AG04450 (cell line): Measurements from ENCODE around the gene UNC5A. TPM values are rescaled to one million over a fixed set of nuclear protein-coding genes. Genes with fewer than 3 reads are reported as not detected.

ENCODE experiments used
- CTCF ChIA-PET: fragments of 300-600, 350-600 bp; formaldehyde crosslinking; extraction: SDS; loops from one replicate; lab custom pipeline; 2022; ENCODE audit warnings: antibody characterized with exemption, inconsistent platforms; lab: Charles Lee
- POLR2A ChIA-PET: fragments of 350-600 bp; formaldehyde crosslinking; extraction: SDS; loops from one replicate; lab custom pipeline; 2021; ENCODE audit warnings: antibody characterized with exemption, inconsistent platforms; lab: Yijun Ruan, JAX
- DNase-seq: peaks from one replicate; pipeline ENCODE4 v3.0.0-alpha.2; 2011; ENCODE audit warnings: low read depth, low spot score
- H3K27ac ChIP-seq: one replicate; pipeline ENCODE4 v1.5.1; 2012; ENCODE audit warnings: low read depth, low read length, control low read depth
- H3K27me3 ChIP-seq: one replicate; pipeline ENCODE4 v1.6.0; 2012; ENCODE audit warnings: low read length; ENCODE audit not compliant: control insufficient read depth, insufficient read depth
- H3K4me3 ChIP-seq: 2 replicates; pipeline ENCODE4 v1.5.1; 2011; ENCODE audit warnings: mild to moderate bottlenecking, low read depth, low read length, control low read depth
- H3K9me3 ChIP-seq: 2 replicates; pipeline ENCODE4 v1.5.1; 2012; ENCODE audit warnings: low read length; ENCODE audit not compliant: control insufficient read depth, insufficient read depth
- polyA plus RNA-seq: library from polyadenylated mRNA; depleted of rRNA; stranded (reverse); fragments of >200 nt; gene quantifications from 2 replicates; pipeline ENCODE4 v1.2.3, GENCODE V29; 2011
- TF ChIP-seq, protein P1 (sequence below): IDR thresholded peaks from 2 replicates; pipeline ENCODE4 v1.5.1; 2011; ENCODE audit warnings: low read depth, low read length, control low read depth, inconsistent platforms

The UNC5A gene
- polyA plus RNA-seq, 1 experiment = not detected

DNA sequence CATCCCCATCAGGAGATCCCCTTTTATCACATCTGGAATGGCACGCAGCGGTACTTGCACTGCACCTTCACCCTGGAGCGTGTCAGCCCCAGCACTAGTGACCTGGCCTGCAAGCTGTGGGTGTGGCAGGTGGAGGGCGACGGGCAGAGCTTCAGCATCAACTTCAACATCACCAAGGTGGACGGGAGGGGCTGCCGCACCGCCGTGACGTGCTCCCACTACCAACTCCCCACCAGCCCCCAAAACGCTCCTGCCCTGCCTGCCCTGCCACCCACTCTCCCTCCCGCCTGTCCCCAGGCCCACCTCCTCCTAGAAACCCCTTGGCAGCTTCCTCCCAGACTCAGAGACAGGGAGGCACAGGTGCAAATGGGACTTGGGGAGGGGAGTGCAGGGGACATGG lies 68.1 kb downstream of the UNC5A start:
- CTCF ChIA-PET = no interaction called here
- no peak for DNase-seq
- H3K27ac ChIP-seq = no peak overlapping the region
- TF ChIP-seq, protein P1, sequence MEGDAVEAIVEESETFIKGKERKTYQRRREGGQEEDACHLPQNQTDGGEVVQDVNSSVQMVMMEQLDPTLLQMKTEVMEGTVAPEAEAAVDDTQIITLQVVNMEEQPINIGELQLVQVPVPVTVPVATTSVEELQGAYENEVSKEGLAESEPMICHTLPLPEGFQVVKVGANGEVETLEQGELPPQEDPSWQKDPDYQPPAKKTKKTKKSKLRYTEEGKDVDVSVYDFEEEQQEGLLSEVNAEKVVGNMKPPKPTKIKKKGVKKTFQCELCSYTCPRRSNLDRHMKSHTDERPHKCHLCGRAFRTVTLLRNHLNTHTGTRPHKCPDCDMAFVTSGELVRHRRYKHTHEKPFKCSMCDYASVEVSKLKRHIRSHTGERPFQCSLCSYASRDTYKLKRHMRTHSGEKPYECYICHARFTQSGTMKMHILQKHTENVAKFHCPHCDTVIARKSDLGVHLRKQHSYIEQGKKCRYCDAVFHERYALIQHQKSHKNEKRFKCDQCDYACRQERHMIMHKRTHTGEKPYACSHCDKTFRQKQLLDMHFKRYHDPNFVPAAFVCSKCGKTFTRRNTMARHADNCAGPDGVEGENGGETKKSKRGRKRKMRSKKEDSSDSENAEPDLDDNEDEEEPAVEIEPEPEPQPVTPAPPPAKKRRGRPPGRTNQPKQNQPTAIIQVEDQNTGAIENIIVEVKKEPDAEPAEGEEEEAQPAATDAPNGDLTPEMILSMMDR = no peak
- H3K4me3 ChIP-seq = no peak overlapping the region
- POLR2A ChIA-PET = no interaction called here
- no peaks in the 10 kb centered on the region; the same call in 1 of the 2 replicates for H3K9me3 ChIP-seq
- peaks cover 74% of the 10 kb centered on the region for H3K27me3 ChIP-seq

DNA sequence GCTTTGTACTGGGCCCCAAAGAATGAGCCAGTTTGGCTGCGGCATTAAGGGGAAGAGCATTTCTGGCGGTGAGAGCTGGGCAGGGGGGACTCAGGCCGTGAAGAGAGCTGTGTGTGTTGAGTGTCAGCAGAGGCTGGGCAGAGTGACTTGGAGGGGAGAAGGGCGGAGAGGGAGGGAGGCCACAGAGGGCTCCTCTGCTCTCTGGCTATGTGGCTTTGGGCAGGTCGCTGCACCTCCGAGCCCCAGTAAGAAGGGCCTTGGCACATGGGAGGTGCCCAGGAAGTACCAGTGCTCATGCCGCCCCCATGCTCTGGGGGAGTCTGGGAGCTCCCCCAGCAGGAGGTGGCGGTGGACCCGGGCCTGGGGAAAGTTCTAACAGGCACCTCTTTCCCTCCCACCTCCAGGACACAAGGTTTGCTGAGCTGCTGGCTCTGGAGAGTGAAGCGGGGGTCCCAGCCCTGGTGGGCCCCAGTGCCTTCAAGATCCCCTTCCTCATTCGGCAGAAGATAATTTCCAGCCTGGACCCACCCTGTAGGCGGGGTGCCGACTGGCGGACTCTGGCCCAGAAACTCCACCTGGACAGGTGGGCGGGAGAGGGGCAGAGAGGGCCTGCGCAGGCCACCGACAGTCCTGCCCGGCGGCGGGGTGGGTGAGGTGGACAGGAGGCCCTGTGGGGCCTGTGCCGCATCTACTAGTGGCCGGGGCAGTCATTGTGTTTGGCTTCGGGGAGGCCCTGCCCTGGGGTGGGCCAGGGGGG lies 68.7 kb downstream of the UNC5A start:
- Histone ChIP-seq H3K27ac (no peak overlapping the region), H3K9me3 (no peaks in the 10 kb centered on the region; the same call in 1 of the 2 replicates), H3K4me3 (no peak overlapping the region), H3K27me3 (peaks cover 68% of the 10 kb centered on the region)
- DNase-seq = no peak
- POLR2A ChIA-PET = no interaction called here
- CTCF ChIA-PET = no interaction called here
- TF ChIP-seq, protein P1 = no peak

DNA sequence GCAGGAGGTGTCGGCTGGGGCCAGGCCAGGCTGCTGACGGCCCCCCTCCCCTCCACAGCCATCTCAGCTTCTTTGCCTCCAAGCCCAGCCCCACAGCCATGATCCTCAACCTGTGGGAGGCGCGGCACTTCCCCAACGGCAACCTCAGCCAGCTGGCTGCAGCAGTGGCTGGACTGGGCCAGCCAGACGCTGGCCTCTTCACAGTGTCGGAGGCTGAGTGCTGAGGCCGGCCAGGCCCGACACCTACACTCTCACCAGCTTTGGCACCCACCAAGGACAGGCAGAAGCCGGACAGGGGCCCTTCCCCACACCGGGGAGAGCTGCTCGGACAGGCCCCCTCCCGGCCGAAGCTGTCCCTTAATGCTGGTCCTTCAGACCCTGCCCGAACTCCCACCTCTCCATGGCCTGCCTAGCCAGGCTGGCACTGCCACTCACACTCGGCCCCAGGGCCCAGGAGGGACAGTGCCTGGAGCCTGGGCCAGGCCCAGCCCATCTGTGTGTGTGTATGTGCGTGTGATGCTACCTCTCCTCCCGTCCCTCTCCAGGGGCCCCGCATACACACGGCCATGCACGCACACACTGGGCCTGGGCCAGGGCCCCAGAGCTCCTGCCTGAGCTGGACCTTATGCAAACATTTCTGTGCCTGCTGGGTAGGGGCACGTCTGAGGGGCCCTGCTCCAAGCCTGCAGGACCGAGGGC lies 69.5 kb downstream of the UNC5A start:
- Histone ChIP-seq H3K27me3 (peaks cover 70% of the 10 kb centered on the region), H3K9me3 (no peaks in the 10 kb centered on the region; the same call in 1 of the 2 replicates), H3K4me3 (no peak overlapping the region), H3K27ac (no peak overlapping the region)
- POLR2A ChIA-PET = no interaction called here
- TF ChIP-seq, protein P1 = no peak
- no peak for DNase-seq
- CTCF ChIA-PET = no interaction called here

DNA sequence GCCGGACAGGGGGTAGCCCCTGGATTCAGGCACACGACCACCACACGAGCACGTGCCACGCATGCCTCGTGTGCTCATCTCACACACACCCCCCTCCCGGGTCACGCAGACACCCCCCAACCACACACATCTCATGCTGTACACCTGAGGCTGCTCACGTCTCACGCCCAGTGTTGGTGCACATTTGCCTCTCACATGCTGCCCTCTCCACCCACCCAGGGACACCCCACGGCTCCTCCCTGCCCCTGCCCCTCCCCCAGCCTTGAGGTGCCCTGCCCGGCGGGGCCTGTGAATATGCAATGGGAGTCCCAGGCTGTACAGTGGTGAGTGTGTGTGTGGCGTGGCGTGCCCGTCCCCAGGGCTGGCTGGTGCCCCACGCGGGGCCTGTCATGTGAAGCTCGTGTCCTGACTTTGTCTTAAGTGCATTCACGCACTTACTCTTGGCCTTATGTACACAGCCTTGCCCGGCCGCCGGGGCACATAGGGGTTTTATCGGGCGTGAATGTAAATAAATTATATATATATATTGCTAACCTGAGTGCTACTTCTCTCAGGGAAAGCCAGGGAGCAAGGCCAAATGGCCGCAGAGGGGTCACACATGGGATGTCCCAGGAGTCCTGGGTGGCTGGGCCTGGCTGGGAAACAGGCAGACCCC lies 70.1 kb downstream of the UNC5A start:
- Histone ChIP-seq H3K9me3 (no peaks in the 10 kb centered on the region; the same call in 1 of the 2 replicates), H3K27me3 (peaks cover 67% of the 10 kb centered on the region), H3K4me3 (no peak overlapping the region), H3K27ac (no peak overlapping the region)
- CTCF ChIA-PET = no interaction called here
- POLR2A ChIA-PET = no interaction called here
- no peak for DNase-seq
- TF ChIP-seq, protein P1 = no peak
